ENCODE results near the gene TRPM5.

GRCh38 chr11:2471804-2472096, 27.4 kb upstream of the TRPM5 start:
- no peak for TF ChIP-seq CTCF (IDR thresholded peaks at IDR 0.05; ENCODE audit: low read length)
- TF ChIP-seq EZH2phosphoT487 (IDR thresholded peaks at IDR 0.05; ENCODE audit: low read length) = no peak

All from MM.1S (cell line).